Neural progenitor cell (in vitro differentiated cells): ENCODE results near the gene NOXO1. TPM values are rescaled to one million over a fixed set of nuclear protein-coding genes. Genes with fewer than 3 reads are reported as not detected.

Experiments used
- DNase-seq: peaks from one replicate; pipeline ENCODE4 v3.0.0-alpha.2; 2016; ENCODE audit warnings: low spot score
- H2AFZ ChIP-seq: fragments of 200-600 bp; sonication (generic); replicated peaks from 2 replicates; pipeline ENCODE4 v1.6.1; 2016; ENCODE audit warnings: antibody characterized with exemption
- H3F3A ChIP-seq: fragments of 200-600 bp; sonication (generic); 2 replicates; pipeline ENCODE4 v1.6.1; 2016; ENCODE audit warnings: antibody characterized with exemption, low read depth
- H3K27ac ChIP-seq: fragments of 200-600 bp; sonication (generic); 2 replicates; pipeline ENCODE4 v1.5.1; 2016; ENCODE audit warnings: mild to moderate bottlenecking
- H3K27me3 ChIP-seq: fragments of 200-600 bp; sonication (generic); 2 replicates; pipeline ENCODE4 v1.6.1; 2016; ENCODE audit warnings: mild to moderate bottlenecking, moderate library complexity
- H3K36me3 ChIP-seq: fragments of 200-600 bp; sonication (generic); 2 replicates; pipeline ENCODE4 v1.5.1; 2016
- H3K4me1 ChIP-seq: fragments of 200-600 bp; sonication (generic); 2 replicates; pipeline ENCODE4 v1.6.1; 2016; ENCODE audit warnings: mixed run types
- H3K4me2 ChIP-seq: fragments of 200-600 bp; sonication (generic); 2 replicates; pipeline ENCODE4 v1.6.1; 2016
- H3K4me3 ChIP-seq: fragments of 200-600 bp; sonication (generic); 2 replicates; pipeline ENCODE4 v1.5.1; 2016
- H3K79me2 ChIP-seq: fragments of 200-600 bp; sonication (generic); 2 replicates; pipeline ENCODE4 v1.6.1; 2016; ENCODE audit warnings: low read depth
- H3K9ac ChIP-seq: fragments of 200-600 bp; sonication (generic); 2 replicates; pipeline ENCODE4 v1.6.1; 2016
- H3K9me3 ChIP-seq: fragments of 200-600 bp; sonication (generic); 2 replicates; pipeline ENCODE4 v1.5.1; 2016; ENCODE audit warnings: low read depth
- H4K20me1 ChIP-seq: fragments of 200-600 bp; sonication (generic); 2 replicates; pipeline ENCODE4 v1.6.1; 2016; ENCODE audit warnings: low read depth
- H3K27ac Mint-ChIP-seq: 3 replicates; pipeline ENCODE4 v1.8.0; 2021; ENCODE audit warnings: mixed read lengths
- H3K27me3 Mint-ChIP-seq: 2 replicates; pipeline ENCODE4 v1.8.0; 2022; ENCODE audit warnings: low read depth, mild to moderate bottlenecking, inconsistent platforms, moderate library complexity, mixed read lengths; ENCODE audit not compliant: insufficient read depth
- H3K36me3 Mint-ChIP-seq: 3 replicates; pipeline ENCODE4 v1.8.0; 2021; ENCODE audit warnings: mixed read lengths
- H3K4me1 Mint-ChIP-seq: 3 replicates; pipeline ENCODE4 v1.8.0; 2021; ENCODE audit warnings: mixed read lengths
- H3K4me3 Mint-ChIP-seq: 3 replicates; pipeline ENCODE4 v1.8.0; 2021; ENCODE audit warnings: mild to moderate bottlenecking, moderate library complexity, mixed read lengths
- H3K9me3 Mint-ChIP-seq: 3 replicates; pipeline ENCODE4 v1.8.0; 2020; ENCODE audit warnings: mixed read lengths
- EZH2 ChIP-seq: fragments of 200-600 bp; sonication (generic); IDR thresholded peaks from 2 replicates; pipeline ENCODE4 v1.6.1; 2017; ENCODE audit warnings: antibody characterized with exemption, mild to moderate bottlenecking, moderate library complexity
- EZH2phosphoT487 ChIP-seq: fragments of 200-600 bp; sonication (generic); IDR thresholded peaks from 2 replicates; pipeline ENCODE4 v1.6.1; 2017; ENCODE audit warnings: antibody characterized with exemption
- total RNA-seq: library from RNA; depleted of rRNA; stranded (reverse); fragments of >200 nt; gene quantifications from 2 replicates; pipeline ENCODE4 v1.2.3, GENCODE V29; 2015; ENCODE audit warnings: low replicate concordance
- TF ChIP-seq, protein P1 (sequence below): fragments of 200-600 bp; sonication (generic); IDR thresholded peaks from 2 replicates; pipeline ENCODE4 v1.5.1; 2017; ENCODE audit warnings: antibody characterized with exemption, mild to moderate bottlenecking

The NOXO1 gene
- total RNA-seq, 1 donor from 2014 or later, result not detected

DNA sequence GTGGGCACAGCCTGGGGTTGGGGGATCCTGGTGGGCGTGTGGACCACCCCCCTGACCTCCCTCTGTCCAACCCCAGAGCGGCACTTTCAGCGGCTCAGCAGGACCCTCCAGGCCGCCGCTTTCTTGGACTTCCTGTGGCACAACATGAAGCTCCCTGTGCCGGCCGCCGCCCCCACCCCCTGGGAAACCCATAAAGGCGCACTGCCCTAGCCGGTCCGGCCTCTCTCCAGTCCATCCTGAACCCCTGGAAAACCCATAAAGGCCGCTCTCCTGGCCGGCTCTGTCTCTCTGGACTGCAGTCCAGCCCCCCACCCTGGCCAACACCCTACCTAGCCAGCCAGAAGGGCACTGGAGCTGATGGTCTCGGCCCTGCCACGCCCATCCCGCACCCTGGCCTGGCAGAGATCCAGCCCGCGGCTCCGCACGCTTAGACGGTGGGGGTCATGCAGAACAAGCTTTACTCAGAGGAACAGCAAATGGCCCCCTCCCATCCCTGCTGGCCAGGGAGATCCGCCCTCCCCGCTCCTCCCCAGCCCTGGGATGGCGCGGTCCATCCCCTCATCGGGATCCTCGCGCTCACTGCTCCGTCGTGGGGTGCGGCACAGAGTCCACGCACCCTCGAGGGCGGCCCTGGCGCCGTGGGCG is 2.7 kb downstream of the NOXO1 start:
- Mint-ChIP-seq H3K27me3 (peaks cover 24% of the 10 kb centered on the region), H3K36me3 (peaks cover 3% of the 10 kb centered on the region), H3K4me3 (no peak overlapping the region), H3K9me3 (no peaks in the 10 kb centered on the region), H3K27ac (no peak overlapping the region), H3K4me1 (peaks cover 16% of the 10 kb centered on the region)
- Histone ChIP-seq H3K27ac (no peak overlapping the region), H3F3A (peaks cover 24% of the 10 kb centered on the region), H3K36me3 (no peaks in the 10 kb centered on the region), H2AFZ (no peak overlapping the region), H3K4me1 (peaks cover 30% of the 10 kb centered on the region), H3K79me2 (peaks cover 3% of the 10 kb centered on the region), H3K4me3 (peak overlapping the region; percentile 25), H3K27me3 (peaks cover 56% of the 10 kb centered on the region), H3K9me3 (no peaks in the 10 kb centered on the region), H4K20me1 (peaks cover 47% of the 10 kb centered on the region), H3K4me2 (peak overlapping the region; percentile 77), H3K9ac (no peak overlapping the region)
- no peak for DNase-seq
- TF ChIP-seq EZH2phosphoT487 (no peak), EZH2 (no peak)
- TF ChIP-seq, protein P1, sequence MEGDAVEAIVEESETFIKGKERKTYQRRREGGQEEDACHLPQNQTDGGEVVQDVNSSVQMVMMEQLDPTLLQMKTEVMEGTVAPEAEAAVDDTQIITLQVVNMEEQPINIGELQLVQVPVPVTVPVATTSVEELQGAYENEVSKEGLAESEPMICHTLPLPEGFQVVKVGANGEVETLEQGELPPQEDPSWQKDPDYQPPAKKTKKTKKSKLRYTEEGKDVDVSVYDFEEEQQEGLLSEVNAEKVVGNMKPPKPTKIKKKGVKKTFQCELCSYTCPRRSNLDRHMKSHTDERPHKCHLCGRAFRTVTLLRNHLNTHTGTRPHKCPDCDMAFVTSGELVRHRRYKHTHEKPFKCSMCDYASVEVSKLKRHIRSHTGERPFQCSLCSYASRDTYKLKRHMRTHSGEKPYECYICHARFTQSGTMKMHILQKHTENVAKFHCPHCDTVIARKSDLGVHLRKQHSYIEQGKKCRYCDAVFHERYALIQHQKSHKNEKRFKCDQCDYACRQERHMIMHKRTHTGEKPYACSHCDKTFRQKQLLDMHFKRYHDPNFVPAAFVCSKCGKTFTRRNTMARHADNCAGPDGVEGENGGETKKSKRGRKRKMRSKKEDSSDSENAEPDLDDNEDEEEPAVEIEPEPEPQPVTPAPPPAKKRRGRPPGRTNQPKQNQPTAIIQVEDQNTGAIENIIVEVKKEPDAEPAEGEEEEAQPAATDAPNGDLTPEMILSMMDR, result no peak

DNA sequence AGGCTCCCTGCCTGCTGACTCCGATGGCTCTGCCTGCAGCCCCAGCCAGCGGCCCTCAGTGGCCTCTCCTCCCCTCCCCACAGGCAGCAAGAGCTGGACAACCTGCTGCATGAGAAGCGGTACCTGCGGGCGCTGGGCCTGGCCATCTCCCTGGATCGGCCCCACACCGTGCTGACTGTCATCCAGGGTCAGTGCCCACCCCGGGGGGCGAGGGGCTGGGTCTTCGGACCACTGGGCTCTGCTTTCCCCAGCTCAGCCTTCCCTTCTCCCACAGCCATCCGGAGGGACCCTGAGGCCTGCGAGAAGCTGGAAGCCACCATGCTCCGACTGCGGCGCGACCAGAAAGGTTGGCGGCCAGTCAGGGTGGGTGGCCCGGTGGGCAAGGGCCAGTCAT is 3.4 kb downstream of the NOXO1 start:
- TF ChIP-seq, protein P1, result no peak
- TF ChIP-seq EZH2phosphoT487 (no peak), EZH2 (no peak)
- H3K27ac Mint-ChIP-seq, result no peak overlapping the region

DNA sequence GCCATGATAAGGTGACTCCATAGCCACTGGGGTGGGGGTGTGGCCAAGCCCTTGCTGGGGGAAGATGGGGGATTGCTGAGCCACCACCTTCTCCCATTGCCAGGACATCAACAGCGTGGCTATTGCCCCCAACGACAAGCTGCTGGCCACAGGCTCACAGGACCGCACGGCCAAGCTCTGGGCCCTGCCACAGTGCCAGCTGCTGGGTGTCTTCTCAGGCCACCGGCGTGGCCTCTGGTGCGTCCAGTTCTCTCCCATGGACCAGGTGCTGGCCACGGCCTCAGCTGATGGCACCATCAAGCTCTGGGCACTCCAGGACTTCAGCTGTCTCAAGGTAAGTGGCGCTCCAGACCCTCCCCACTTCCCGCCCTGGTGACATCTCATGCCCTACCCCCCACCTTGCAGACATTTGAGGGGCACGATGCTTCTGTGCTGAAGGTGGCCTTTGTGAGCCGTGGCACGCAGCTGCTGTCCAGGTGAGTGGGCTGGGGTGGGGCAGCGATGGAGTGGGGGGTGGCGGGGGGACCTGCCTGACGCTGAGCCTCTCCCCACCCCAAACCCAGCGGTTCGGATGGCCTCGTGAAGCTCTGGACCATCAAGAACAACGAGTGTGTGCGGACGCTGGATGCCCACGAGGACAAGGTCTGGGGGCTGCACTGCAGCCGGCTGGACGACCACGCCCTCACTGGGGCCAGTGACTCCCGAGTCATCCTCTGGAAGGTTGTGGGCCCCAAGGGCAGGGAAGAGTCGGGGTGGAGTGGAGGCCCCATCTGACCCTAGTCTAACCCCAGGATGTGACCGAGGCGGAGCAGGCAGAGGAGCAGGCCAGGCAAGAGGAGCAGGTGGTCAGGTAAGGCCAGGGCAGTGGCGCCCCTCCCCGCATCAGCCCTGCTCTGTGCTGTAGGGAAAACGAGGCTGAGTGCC is 4.1 kb downstream of the NOXO1 start:
- Histone ChIP-seq H3K27ac (no peak overlapping the region), H3K4me2 (no peak overlapping the region), H2AFZ (no peak overlapping the region), H3K9ac (no peak overlapping the region), H3K4me1 (peaks cover 34% of the 10 kb centered on the region), H3K79me2 (peaks cover 16% of the 10 kb centered on the region), H3K27me3 (peaks cover 45% of the 10 kb centered on the region), H3K9me3 (no peaks in the 10 kb centered on the region), H4K20me1 (peaks cover 56% of the 10 kb centered on the region), H3F3A (peaks cover 10% of the 10 kb centered on the region), H3K4me3 (no peak overlapping the region), H3K36me3 (no peaks in the 10 kb centered on the region)
- Mint-ChIP-seq H3K27ac (no peak overlapping the region), H3K36me3 (peaks cover 3% of the 10 kb centered on the region), H3K27me3 (peaks cover 16% of the 10 kb centered on the region), H3K4me3 (no peak overlapping the region), H3K4me1 (peaks cover 12% of the 10 kb centered on the region), H3K9me3 (no peaks in the 10 kb centered on the region)
- DNase-seq, result no peak
- TF ChIP-seq EZH2 (no peak), EZH2phosphoT487 (no peak)
- TF ChIP-seq, protein P1, result no peak

More for the DNA sequence above, 3.4 kb downstream of the NOXO1 start:
- no peak overlapping the region for H3K4me3 Mint-ChIP-seq
- H3K27ac ChIP-seq, result no peak overlapping the region
- no peak overlapping the region for H2AFZ ChIP-seq
- no peak overlapping the region for H3K4me2 ChIP-seq
- peaks cover 16% of the 10 kb centered on the region for H3K4me1 Mint-ChIP-seq
- no peak overlapping the region for H3K4me3 ChIP-seq
- DNase-seq, result no peak
- H3K36me3 Mint-ChIP-seq, result peaks cover 3% of the 10 kb centered on the region
- peaks cover 16% of the 10 kb centered on the region for H3F3A ChIP-seq
- no peaks in the 10 kb centered on the region for H3K36me3 ChIP-seq
- peaks cover 20% of the 10 kb centered on the region for H3K27me3 Mint-ChIP-seq
- H4K20me1 ChIP-seq, result peaks cover 51% of the 10 kb centered on the region
- peaks cover 32% of the 10 kb centered on the region for H3K4me1 ChIP-seq
- no peaks in the 10 kb centered on the region for H3K9me3 Mint-ChIP-seq
- H3K27me3 ChIP-seq, result peaks cover 51% of the 10 kb centered on the region
- no peak overlapping the region for H3K9ac ChIP-seq
- no peaks in the 10 kb centered on the region for H3K9me3 ChIP-seq
- H3K79me2 ChIP-seq, result peaks cover 10% of the 10 kb centered on the region
